K562 (cell line): ENCODE results near the gene EDEM1. TPM values are rescaled to one million over a fixed set of nuclear protein-coding genes. Genes with fewer than 3 reads are reported as not detected.

Experiments
- ATF7 ChIP-seq: fragments of 450-650 bp; IDR thresholded peaks from 2 replicates; pipeline ENCODE4 v1.7.1; 2014; ENCODE audit warnings: mild to moderate bottlenecking, moderate library complexity
- CBFB ChIP-seq: sonication (generic); formaldehyde crosslinking; IDR thresholded peaks from 2 replicates; pipeline ENCODE4 v1.4.0; 2020; ENCODE audit warnings: mild to moderate bottlenecking, missing genetic modification reagents
- CREM ChIP-seq: IDR thresholded peaks from 2 replicates; pipeline ENCODE4 v1.6.1; 2014; ENCODE audit warnings: antibody characterized with exemption, low read depth
- DACH1 ChIP-seq: fragments of 450-650 bp; IDR thresholded peaks from 2 replicates; pipeline ENCODE4 v1.6.1; 2018; ENCODE audit not compliant: partially characterized antibody
- DNMT1 ChIP-seq: fragments of 450-650 bp; IDR thresholded peaks from 2 replicates; pipeline ENCODE4 v1.6.1; 2016; ENCODE audit warnings: antibody characterized with exemption, mild to moderate bottlenecking
- GABPB2 ChIP-seq: fragments of 250-450 bp; sonication (Bioruptor Pico); conservative IDR thresholded peaks from 2 replicates; pipeline ENCODE4 v1.5.1; 2021; ENCODE audit warnings: mild to moderate bottlenecking
- KAT7 ChIP-seq: sonication (generic); formaldehyde crosslinking; IDR thresholded peaks from 2 replicates; pipeline ENCODE4 v1.8.0; 2022; ENCODE audit warnings: missing genetic modification reagents, mild to moderate bottlenecking, borderline replicate concordance
- MEIS2 ChIP-seq: fragments of 450-650 bp; IDR thresholded peaks from 2 replicates; pipeline ENCODE4 v1.6.1; 2014; ENCODE audit warnings: mild to moderate bottlenecking; ENCODE audit not compliant: partially characterized antibody
- MTA3 ChIP-seq: fragments of 450-650 bp; formaldehyde crosslinking; IDR thresholded peaks from 2 replicates; pipeline ENCODE4 v1.6.1; 2017; ENCODE audit warnings: mild to moderate bottlenecking, borderline replicate concordance
- NFE2L1 ChIP-seq: fragments of 450-650 bp; IDR thresholded peaks from 2 replicates; pipeline ENCODE4 v1.6.1; 2016; ENCODE audit warnings: missing genetic modification characterization, low read depth, mild to moderate bottlenecking, missing compliant biosample characterization, moderate library complexity, borderline replicate concordance
- POLR2AphosphoS5 ChIP-seq: IDR thresholded peaks from 2 replicates; pipeline ENCODE4 v1.6.1; 2011; ENCODE audit warnings: mild to moderate bottlenecking, low read depth, low read length, moderate library complexity; ENCODE audit not compliant: control insufficient read depth, insufficient read depth
- POLR2H ChIP-seq: IDR thresholded peaks from 2 replicates; pipeline ENCODE4 v1.6.1; 2016; ENCODE audit warnings: missing genetic modification characterization, low read depth, mild to moderate bottlenecking, control low read depth, missing compliant biosample characterization, moderate library complexity
- RBBP5 ChIP-seq: fragments of 200-600 bp; sonication (generic); IDR thresholded peaks from 2 replicates; pipeline ENCODE4 v1.6.1; 2012; ENCODE audit warnings: borderline replicate concordance, mild to moderate bottlenecking, low read length, control low read depth, inconsistent platforms; ENCODE audit not compliant: insufficient read depth, poor library complexity, severe bottlenecking
- RCOR1 ChIP-seq, 2 experiments: IDR thresholded peaks; 2 replicates each; pipeline ENCODE4 v1.6.1; 2012; ENCODE audit warnings: low read depth in 2 of 2, low read length in 2 of 2, borderline replicate concordance in 1 of 2, improper control_type of control experiment in 1 of 2
- SMAD1 ChIP-seq: fragments of 150-350 bp; IDR thresholded peaks from 2 replicates; pipeline ENCODE4 v1.6.1; 2014; ENCODE audit warnings: low read length, low read depth; ENCODE audit not compliant: partially characterized antibody
- SREBF2 ChIP-seq: sonication (generic); formaldehyde crosslinking; IDR thresholded peaks from 2 replicates; pipeline ENCODE4 v1.4.0; 2020; ENCODE audit warnings: mild to moderate bottlenecking, missing genetic modification reagents
- TAF15 ChIP-seq: fragments of 200-400 bp; formaldehyde crosslinking; IDR thresholded peaks from 2 replicates; pipeline ENCODE4 v1.6.1; 2017; ENCODE audit warnings: mild to moderate bottlenecking, low read depth, low read length, moderate library complexity
- ZBTB1 ChIP-seq: sonication (generic); formaldehyde crosslinking; IDR thresholded peaks from 2 replicates; pipeline ENCODE4 v1.8.1; 2023; ENCODE audit warnings: missing genetic modification reagents, low read depth, mild to moderate bottlenecking, borderline replicate concordance
- ZNF586 ChIP-seq: fragments of 450-650 bp; formaldehyde crosslinking; conservative IDR thresholded peaks from 2 replicates; pipeline ENCODE4 v1.4.0; 2020; ENCODE audit warnings: mild to moderate bottlenecking, moderate library complexity
- polyA plus RNA-seq, 8 experiments: library from polyadenylated mRNA; depleted of rRNA in 4 of 8; stranded (reverse) in 5 of 8; unstranded in 3 of 8; fragments of >200 nt; fragmentation: Nextera tagmentation in 2 of 8; fragmentation: Illumina TruSeq in 1 of 8; extraction: Ambion mirVana in 2 of 8; extraction: Trizol in 1 of 8; gene quantifications; 2 replicates each; pipeline versions ENCODE4 v1.2.1 to v1.2.3, GENCODE V29; 2011 to 2014; ENCODE audit warnings: inconsistent platforms in 1 of 8, missing spikeins in 1 of 8
- total RNA-seq, 7 experiments: library from RNA; depleted of rRNA in 6 of 7; stranded (reverse); fragments of >200 nt in 6 of 7; fragmentation: Illumina TruSeq in 2 of 7; extraction: Trizol in 2 of 7; gene quantifications; 2 replicates each; pipeline versions ENCODE4 v1.2.1 to v1.2.3, GENCODE V29; 2011 to 2021; ENCODE audit warnings: low replicate concordance in 1 of 7
- TF ChIP-seq, protein P1 (sequence below): fragments of 450-650 bp; IDR thresholded peaks from 2 replicates; pipeline ENCODE4 v1.7.0; 2016; ENCODE audit warnings: borderline replicate concordance
- TF ChIP-seq, protein P2 (sequence below): fragments of 250-450 bp; sonication (Bioruptor Pico); IDR thresholded peaks from 2 replicates; pipeline ENCODE4 v1.8.0; 2022; ENCODE audit warnings: moderate library complexity, mild to moderate bottlenecking, inconsistent platforms
- TF ChIP-seq, protein P3 (sequence below): fragments of 250-450 bp; sonication (Bioruptor Pico); IDR thresholded peaks from 2 replicates; pipeline ENCODE4 v1.5.0; 2021

Gene EDEM1
- total and polyA plus RNA-seq, 9 of the 15 experiments (the other 6 are each of a cell fraction or from before 2014, with no cell fraction given), result 6.2 to 36.7 (median 14.3) TPM

DNA sequence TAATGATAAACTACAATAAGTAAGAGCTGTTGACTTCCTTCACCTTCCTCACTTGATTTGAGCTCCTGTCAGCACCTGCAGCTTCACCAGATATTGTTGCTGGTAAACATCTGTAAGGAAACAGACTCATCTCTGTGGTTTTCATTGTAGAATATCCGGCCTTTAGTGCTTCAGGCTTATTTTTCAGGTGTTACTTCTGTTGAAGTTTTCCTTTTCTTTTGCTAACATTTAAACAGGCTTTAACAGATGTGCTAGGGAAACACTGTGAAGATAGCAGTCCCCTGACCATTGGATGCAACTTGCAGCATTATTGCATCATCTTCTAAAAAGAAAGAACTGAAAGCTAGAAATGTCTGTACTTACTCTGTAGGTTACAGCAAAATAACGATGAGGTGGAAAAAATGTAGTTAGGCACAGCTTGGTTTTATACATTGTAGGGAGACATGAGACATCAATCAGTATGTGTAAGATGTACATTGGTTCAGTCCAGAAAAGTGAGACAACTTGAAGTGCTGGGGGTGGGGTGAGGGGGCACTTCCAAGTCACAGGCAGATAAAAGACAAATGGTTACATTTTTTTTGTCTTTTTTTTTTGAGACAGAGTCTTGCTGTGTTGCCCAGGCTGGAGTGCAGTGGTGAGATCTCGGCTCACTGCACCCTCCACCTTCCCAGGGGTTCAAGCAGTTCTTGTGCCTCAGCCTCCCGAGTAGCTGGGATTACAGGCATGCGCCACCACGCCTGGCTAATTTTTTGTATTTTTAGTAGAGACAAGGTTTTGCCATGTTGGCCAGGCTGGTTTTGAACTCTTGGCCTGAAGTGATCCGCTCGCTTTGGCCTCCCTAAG is 10.2 kb downstream of the EDEM1 start (continued):
- TF ChIP-seq SREBF2, result no peak
- TF ChIP-seq SMAD1, result no peak
- TF ChIP-seq KAT7 (CRISPR knock-in tag), result no peak
- TF ChIP-seq MEIS2, result peak; percentile 83
- no peak for TF ChIP-seq POLR2AphosphoS5
- no peak for TF ChIP-seq CBFB
- TF ChIP-seq POLR2H (tag), result peak; percentile 79
- no peak for TF ChIP-seq ZBTB1 (CRISPR knock-in tag)
- peak; percentile 45; the same call in 1 of the 2 replicates for TF ChIP-seq MTA3
- no peak for TF ChIP-seq GABPB2 (CRISPR knock-in tag)
- TF ChIP-seq, protein P1, sequence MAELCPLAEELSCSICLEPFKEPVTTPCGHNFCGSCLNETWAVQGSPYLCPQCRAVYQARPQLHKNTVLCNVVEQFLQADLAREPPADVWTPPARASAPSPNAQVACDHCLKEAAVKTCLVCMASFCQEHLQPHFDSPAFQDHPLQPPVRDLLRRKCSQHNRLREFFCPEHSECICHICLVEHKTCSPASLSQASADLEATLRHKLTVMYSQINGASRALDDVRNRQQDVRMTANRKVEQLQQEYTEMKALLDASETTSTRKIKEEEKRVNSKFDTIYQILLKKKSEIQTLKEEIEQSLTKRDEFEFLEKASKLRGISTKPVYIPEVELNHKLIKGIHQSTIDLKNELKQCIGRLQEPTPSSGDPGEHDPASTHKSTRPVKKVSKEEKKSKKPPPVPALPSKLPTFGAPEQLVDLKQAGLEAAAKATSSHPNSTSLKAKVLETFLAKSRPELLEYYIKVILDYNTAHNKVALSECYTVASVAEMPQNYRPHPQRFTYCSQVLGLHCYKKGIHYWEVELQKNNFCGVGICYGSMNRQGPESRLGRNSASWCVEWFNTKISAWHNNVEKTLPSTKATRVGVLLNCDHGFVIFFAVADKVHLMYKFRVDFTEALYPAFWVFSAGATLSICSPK, result no peak
- no peak for TF ChIP-seq RBBP5
- peak; percentile 97 for TF ChIP-seq ATF7
- TF ChIP-seq DACH1, result no peak
- TF ChIP-seq, protein P2, sequence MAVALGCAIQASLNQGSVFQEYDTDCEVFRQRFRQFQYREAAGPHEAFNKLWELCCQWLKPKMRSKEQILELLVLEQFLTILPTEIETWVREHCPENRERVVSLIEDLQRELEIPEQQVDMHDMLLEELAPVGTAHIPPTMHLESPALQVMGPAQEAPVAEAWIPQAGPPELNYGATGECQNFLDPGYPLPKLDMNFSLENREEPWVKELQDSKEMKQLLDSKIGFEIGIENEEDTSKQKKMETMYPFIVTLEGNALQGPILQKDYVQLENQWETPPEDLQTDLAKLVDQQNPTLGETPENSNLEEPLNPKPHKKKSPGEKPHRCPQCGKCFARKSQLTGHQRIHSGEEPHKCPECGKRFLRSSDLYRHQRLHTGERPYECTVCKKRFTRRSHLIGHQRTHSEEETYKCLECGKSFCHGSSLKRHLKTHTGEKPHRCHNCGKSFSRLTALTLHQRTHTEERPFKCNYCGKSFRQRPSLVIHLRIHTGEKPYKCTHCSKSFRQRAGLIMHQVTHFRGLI (CRISPR knock-in tag), result peak; percentile 2; the same call in 1 of the 2 replicates
- no peak for TF ChIP-seq TAF15
- TF ChIP-seq DNMT1, result no peak
- TF ChIP-seq RCOR1 (IDR thresholded peaks at IDR 0.05; ENCODE audit: borderline replicate concordance in 1 of 2, low read depth in 2 of 2, low read length in 2 of 2), result no peak
- TF ChIP-seq, protein P3, sequence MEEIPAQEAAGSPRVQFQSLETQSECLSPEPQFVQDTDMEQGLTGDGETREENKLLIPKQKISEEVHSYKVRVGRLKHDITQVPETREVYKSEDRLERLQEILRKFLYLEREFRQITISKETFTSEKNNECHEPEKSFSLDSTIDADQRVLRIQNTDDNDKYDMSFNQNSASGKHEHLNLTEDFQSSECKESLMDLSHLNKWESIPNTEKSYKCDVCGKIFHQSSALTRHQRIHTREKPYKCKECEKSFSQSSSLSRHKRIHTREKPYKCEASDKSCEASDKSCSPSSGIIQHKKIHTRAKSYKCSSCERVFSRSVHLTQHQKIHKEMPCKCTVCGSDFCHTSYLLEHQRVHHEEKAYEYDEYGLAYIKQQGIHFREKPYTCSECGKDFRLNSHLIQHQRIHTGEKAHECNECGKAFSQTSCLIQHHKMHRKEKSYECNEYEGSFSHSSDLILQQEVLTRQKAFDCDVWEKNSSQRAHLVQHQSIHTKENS (CRISPR knock-in tag), result 0 out of 2 replicates have a peak, but pooled peaks have one; percentile 40
- TF ChIP-seq CREM, result no peak
- 0 out of 2 replicates have a peak, but pooled peaks have one; percentile 55 for TF ChIP-seq ZNF586 (CRISPR knock-in tag)
- TF ChIP-seq NFE2L1, result no peak
